Measurements from ENCODE around the gene NCK2.

DNA sequence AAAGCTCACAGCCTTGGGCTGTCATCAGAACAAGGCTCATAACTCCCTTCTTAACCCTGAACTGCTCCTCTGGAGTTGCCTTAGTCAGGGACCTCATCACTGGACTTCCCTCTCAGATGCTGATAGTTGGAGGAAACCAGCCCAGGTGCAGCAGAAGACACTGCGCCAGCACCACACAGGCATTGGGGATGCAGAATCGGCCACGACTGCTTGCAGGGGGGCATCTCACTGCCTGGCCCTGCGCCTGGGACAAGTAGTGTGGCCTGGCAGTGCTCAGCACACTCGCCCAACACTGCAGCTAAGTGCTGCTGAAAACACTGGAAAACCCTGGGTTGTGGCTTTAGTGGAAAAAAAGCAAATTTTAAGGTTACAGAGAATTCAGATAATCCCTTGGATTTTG lies 68.7 kb downstream of the NCK2 start:
- TF ChIP-seq POLR2A (conservative IDR thresholded peaks at IDR 0.05) (no peak), KDM4B (IDR thresholded peaks at IDR 0.05; ENCODE audit: borderline replicate concordance in 2 of 2, low read depth in 1 of 2) (no peak), EP400 (IDR thresholded peaks at IDR 0.05) (no peak), ZNF354B (CRISPR knock-in tag; IDR thresholded peaks at IDR 0.05) (no peak), HDGF (IDR thresholded peaks at IDR 0.05) (no peak), ZNF398 (CRISPR knock-in tag; IDR thresholded peaks at IDR 0.05) (no peak), MEF2D (tag; conservative IDR thresholded peaks at IDR 0.05; ENCODE audit: low read depth) (no peak), REST (IDR thresholded peaks at IDR 0.05; ENCODE audit: borderline replicate concordance) (no peak), REST (CRISPR knock-in tag; IDR thresholded peaks at IDR 0.05; ENCODE audit: low read depth) (no peak)
- TF ChIP-seq, protein P1, sequence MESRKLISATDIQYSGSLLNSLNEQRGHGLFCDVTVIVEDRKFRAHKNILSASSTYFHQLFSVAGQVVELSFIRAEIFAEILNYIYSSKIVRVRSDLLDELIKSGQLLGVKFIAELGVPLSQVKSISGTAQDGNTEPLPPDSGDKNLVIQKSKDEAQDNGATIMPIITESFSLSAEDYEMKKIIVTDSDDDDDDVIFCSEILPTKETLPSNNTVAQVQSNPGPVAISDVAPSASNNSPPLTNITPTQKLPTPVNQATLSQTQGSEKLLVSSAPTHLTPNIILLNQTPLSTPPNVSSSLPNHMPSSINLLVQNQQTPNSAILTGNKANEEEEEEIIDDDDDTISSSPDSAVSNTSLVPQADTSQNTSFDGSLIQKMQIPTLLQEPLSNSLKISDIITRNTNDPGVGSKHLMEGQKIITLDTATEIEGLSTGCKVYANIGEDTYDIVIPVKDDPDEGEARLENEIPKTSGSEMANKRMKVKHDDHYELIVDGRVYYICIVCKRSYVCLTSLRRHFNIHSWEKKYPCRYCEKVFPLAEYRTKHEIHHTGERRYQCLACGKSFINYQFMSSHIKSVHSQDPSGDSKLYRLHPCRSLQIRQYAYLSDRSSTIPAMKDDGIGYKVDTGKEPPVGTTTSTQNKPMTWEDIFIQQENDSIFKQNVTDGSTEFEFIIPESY (CRISPR knock-in tag; IDR thresholded peaks at IDR 0.05): no peak
- TF ChIP-seq, protein P2, sequence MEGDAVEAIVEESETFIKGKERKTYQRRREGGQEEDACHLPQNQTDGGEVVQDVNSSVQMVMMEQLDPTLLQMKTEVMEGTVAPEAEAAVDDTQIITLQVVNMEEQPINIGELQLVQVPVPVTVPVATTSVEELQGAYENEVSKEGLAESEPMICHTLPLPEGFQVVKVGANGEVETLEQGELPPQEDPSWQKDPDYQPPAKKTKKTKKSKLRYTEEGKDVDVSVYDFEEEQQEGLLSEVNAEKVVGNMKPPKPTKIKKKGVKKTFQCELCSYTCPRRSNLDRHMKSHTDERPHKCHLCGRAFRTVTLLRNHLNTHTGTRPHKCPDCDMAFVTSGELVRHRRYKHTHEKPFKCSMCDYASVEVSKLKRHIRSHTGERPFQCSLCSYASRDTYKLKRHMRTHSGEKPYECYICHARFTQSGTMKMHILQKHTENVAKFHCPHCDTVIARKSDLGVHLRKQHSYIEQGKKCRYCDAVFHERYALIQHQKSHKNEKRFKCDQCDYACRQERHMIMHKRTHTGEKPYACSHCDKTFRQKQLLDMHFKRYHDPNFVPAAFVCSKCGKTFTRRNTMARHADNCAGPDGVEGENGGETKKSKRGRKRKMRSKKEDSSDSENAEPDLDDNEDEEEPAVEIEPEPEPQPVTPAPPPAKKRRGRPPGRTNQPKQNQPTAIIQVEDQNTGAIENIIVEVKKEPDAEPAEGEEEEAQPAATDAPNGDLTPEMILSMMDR (IDR thresholded peaks at IDR 0.05 in 2 of 3, conservative IDR thresholded peaks at IDR 0.05 in 1 of 3; ENCODE audit: insufficient read depth in 2 of 3, low read depth in 1 of 3, low read length in 3 of 3): no peak

Measured in K562 (cell line).